Right renal cortex interstitium (tissue), 3 donors: ENCODE data around the gene SLC8A2. TPM values are rescaled to one million over a fixed set of nuclear protein-coding genes. Genes with fewer than 3 reads are reported as not detected.
"Not testable (repeated sequence)": the region's sequence is repeated elsewhere in the genome, so short reads cannot be mapped to it uniquely, and the experiment has no call there.

ENCODE experiments used
- DNase-seq, 3 donors: peaks; one replicate each; pipeline ENCODE4 v3.0.0-alpha.2; 2013; ENCODE audit warnings: low read depth in 3 of 3, low spot score in 2 of 3
- polyA plus RNA-seq, 3 donors: library from polyadenylated mRNA; unstranded; fragments of 120-200 nt; gene quantifications; one replicate each; pipeline ENCODE4 v1.2.1, GENCODE V29; 2013; ENCODE audit not compliant: insufficient read length in 3 of 3

Gene SLC8A2
- polyA plus RNA-seq, 3 donors = 0.07 to 0.28 (median 0.08) TPM

DNA sequence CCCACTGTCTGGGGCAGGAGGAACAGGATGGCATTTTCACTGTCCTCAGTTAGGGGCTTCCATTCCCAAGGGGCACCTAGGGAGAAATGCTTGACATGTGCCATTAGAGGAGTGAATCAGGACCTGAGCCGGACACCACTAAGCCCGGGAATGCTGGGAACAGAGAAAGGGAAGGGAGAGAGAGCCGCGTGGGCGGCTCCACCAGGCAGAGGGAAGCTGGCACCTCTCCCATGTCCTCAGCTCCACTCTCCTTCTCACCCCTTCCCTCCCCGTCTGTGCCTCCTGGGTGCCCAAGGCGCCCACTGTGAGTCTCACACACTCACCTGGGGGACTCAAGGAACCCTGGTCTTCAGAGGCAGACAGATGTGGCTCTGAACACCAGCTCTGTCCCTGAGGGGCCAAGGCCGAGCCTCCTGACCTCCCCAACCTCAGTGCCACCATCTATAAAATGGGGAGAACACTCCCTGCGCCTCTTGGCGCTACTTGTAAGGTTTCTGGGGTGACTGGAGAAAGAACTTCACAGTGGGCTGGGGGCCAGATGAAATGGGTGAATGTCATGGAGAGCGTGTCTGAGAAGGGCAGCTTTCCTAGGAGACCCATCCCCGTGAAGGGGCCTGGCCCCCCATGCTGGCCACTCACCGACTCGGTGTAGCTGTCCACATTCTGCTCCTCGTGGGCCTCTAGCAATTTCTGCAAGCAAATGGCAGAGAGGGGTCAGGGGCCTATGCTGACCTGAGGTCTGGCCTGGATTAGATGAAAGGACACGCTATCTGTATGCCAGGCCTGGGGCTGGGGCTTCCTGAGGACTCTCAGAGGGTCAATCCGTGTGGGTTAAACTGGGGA is 17.6 kb upstream of the SLC8A2 start:
- DNase-seq = no peak

DNA sequence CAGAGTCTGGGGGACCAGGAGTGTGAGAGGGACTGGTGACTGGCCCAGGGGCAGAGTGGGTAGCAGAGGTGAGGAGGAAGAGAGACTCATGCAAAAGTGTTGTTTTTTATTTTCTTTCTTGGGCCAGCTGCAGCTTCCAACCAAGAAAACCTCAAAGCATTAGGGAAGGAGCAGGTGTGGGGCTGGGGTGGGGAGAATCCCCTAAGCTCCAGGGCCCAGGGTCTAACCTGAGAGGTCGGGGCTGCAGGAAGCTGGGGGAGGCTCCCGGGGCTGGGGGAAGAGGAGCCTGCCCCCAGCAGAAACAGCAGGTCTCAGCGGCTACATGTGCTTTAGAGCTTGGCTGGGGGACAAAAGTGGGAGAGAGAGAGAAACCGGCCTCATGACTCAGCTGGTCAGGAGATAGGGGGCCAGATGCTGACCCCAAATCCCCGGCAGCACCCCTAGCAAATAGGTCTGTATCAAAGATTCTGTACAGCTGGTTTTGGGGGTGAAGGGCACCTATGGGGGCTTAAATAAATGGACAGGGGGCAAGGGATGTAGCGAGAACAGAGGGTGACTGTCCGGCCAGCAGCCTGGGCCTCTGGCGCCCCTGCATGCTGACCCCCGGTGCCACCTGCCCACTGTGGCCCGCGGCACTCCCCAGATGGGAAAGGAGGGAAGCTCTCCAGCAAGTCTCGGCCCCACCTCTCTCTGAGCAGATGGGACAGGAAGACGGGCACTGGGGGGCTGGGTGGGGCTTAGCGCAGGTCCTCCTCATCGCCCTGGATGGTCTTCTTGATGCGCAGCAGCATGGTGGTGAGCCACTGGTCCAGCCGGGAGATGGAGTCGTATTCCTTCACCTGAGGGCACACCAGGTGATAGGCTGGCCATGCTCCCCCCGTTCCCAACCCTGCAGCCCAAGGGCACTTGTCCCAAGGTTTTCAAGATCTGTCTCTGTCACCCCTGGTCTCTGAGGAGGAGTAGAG is 16.1 kb upstream of the SLC8A2 start:
- no peak for DNase-seq

DNA sequence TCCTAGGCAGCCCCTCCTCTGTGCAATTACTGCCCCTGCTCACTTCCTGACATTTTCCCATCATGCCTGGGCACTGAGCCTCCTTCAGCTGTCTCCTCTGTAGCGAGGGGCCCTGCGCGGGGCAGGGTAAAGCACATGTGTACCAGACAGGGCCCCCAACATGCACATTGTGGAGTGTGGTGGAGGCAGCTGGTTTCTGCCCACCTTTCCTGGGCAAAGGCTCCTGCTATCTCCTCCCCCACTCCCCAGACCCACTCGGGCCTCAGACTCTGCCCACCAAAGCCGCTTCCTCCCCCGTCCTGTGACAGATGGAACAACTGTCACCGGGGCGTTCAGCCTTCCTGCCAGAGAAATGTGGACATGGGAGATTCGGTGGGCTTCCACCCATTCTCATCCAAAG is 15.2 kb upstream of the SLC8A2 start:
- no peak for DNase-seq

DNA sequence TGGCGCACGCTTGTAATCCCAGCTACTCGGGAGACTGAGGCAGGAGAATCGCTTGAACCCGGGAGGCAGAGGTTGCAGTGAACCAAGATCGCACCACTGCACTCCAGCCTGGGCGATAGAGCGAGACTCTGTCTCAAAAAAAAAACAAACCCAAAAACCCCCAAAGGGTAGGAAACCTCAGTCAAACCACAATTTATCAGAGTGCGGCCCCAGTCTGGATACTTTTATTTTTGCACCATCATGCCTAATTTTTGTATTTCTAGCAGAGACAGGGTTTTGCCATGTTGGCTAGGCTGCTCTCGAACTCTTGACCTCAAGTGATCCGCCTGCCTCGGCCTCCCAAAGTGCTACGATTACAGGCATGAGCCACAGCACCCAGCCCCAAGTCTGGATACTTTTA is 14.5 kb upstream of the SLC8A2 start:
- not testable (repeated sequence) for DNase-seq

DNA sequence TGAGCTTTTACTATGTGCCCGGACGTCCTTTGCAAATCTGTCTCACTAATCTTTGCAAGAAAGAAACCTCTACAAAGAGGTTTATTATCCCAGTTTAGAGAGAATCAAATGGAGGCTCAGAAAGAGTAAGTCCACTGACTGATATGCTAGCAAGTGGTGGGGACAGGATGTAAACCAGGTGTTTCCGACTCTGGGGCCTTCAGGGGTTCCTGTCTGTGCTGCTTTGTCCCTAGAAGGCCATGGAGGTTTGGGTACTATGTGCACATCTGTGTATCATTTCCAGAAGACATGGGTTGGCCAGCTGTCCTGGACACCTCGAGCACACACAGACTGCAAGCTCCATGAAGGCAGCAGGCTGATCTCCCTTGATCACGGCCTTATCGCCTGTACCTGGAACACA is 13.5 kb upstream of the SLC8A2 start:
- DNase-seq = no peak

DNA sequence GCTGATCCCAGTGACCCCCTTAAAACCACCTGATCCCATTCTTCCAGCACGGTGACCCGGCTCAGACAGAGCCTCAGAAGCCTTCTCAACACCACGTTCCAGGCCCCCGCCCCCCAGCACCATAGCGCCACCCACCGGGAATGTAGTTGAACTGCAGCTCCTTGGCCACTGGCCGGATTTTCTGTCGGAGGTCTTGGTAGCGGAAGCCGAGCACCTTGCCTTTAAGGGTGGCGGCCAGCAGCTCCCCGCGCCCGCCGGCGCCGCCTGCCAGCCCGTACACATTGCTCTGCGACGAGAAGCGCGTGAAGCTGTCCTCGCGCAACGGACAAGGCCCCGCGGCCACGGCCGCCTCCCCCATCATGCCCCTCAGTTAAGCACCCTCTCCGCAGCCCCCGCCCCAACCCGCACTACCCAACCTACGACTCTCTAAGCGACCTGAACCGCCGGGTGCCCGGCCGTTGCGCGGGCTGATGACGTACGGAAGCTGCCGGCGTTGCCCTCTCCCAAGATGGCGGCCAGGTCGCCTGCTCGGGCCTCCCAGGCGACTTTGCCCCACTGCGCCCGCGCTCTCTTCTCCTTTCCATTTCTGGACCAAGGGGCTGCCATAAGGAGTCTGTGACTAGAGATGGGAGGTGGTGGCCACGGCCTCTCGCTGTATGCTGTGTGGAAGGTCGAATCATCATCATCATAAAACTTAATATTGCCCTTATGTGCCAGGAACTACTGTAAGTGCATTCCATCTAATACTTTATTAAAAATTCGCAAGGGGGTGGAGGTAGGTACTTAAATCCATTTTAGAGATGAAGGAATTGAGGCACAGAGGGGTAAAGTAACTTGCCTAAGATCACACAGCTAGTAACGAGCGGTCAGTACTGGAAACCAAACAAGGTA is 12.4 kb upstream of the SLC8A2 start, which contains the start of gene KPTN:
KPTN (minus strand) TSS at position 420 of the 891 bp plus-strand sequence; CDS start at position 361, 59 bp downstream.
- DNase-seq = peak; percentile 68 to 80 (median 76)

DNA sequence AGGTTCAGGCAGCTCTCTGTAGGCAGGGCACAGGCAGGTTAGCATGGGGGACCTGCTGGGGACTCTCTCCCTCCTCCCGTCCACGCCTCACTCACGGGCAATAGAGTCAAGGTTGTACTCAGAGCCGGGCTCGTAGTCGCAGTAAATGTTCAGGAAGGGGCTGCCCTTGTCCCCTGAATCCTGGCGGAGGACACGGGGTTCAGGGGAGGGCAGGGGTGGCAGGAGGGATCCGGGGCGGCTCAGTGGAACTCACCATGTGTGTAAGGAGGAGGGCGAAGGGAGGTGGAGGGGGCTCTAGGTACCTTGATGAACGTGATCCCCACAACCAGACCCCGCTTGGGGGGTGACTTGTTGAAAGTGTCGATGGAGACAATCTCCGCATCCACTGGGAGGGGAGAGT is 11.5 kb upstream of the SLC8A2 start:
- no peak for DNase-seq

DNA sequence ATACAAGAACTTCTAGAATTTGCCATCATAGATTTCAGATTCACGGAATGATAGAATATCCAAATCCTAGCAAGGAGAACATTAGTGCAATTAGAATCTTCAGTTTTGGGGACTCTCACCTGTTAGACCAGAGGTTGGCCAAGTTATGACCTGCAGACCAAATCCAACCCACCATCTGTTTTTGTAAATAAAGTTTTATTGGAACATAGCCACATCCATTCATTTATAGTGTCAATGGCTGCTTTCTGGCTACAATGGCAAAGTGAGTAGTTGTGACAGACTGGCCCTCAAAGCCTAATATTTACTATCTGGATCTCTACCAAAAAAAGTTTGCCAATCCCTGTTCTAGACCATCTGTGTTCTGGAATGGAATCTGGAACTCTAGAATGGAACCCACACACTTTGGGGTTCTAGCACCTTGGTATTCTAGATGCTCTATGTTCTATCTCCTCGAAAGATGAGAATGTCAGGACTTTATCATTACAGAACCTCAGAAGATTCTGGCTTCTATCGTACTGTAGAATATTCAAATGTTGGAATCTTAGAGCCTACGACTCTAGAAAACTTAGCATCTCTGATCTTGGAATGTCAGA is 9.9 kb upstream of the SLC8A2 start:
- no peak for DNase-seq

DNA sequence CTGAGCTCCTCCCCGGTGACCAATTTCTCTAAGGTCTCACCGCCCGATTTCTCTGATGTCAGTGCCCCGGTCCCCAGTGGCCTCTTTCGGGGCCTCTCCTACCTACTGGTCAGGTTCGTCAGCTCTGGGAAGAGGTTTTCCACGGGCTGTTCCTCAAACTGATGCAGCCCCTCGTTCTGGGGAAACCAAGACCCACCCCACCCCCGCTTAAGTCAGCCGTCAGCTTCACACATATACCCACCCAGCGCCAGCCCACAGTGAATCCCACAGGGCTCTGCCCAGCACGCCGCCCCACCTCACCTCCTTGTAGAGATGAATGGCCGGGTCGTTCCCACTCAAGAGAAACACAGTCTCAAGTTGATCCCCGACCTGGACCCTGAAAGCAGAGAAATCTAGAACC is 9.0 kb upstream of the SLC8A2 start:
- DNase-seq = no peak

DNA sequence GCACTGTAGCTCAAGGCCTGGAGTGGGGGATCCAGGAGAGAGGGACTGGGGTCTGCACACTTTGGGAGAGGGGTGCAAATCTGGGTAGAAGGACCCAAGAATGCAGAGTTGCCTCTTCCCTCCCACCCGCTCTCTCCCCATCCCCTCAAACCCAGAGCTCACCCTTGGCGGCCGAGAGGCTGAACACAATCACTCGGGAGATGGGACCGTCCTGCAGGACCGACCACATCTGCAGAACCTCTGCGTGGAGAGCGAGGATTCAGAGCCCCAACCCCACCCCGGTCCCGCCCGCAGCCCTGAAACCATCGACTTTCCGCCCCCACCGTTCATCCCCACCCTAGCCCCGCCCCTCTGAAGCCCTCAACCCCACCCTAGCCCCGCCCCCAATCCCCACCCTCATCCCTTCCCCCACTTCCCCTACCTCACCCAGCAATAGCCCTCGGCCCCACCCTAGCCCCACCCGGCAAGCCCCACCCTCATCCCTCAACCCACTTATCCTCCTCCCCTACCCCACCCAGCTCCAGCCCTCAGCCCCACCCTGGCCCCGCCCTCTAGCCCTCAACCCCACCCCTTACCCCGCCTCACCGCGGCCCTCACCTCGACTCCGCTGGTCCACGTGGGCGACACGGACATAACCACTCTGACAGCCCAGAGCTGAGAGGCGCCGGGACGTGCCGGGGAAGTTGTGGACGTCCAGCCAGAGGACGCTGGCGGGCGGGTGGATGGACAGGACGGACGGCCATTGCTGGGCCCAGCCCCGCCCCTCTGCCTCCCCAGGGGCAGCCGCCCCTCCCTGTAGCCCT is 8.2 kb upstream of the SLC8A2 start:
- DNase-seq = no peak

DNA sequence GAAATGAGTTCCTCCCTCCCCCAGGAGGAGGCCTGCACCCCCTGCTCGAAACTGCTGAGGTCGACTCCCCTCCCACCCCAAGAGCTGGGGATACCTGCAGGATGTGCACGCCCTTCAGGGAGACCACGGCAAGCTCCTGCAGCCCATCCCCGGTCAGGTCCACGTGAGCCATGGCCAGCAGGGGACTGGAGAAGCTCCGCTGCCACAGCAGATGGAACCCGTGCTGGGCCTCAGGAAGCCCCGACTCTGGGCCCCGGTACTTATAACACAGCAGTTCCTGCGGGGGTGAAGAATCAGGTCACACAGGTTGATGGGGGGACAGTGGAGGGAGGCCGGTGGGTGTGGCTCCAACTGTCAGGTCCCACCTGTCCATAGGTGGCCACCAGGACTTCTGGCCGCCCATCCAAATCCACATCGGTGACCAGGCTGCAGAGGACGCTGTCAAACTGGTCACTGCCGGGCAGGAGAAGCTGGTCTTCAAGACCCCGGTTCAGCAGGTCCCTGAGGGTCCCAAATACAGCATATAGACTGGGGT is 4.8 kb upstream of the SLC8A2 start:
- no peak for DNase-seq

DNA sequence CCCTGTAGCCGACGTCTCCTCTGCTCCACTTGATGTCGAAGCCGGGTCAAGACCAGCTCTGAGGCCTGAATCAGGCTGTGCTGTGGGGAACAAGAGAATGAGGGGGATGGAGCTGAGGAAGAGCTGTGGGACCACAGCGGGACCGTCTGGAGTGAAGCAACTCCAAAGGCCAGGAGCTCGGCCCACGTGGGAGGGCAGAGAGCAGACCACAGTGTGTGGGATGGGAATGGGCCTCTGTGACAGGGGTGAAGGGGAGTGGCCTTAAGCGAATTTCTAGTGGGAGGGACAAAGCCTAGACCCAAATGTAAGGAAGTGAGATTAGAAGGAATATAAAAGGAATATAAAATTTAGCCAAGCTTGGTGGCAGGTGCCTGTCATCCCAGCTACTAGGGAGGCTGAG is 3.8 kb upstream of the SLC8A2 start:
- DNase-seq = no peak

DNA sequence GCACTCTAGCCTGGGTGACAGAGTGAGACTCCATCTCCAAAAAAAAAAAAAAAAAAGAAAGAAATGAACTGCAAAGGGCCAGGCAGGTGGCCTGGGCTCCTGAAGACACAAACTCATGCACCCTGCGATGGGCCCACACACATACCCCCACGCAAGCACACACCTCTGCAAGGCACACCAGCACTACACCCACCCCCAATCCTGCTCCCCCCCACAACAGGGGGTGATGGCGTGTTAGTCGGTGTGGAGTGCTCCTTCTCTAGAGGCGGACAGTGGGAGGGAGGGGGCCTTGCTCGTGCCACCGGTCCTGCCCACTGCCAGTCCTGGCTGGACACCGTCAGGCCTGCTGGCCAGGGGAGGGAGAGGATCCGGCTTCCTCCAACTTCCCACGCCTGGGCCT is 1.6 kb upstream of the SLC8A2 start:
- no peak for DNase-seq

DNA sequence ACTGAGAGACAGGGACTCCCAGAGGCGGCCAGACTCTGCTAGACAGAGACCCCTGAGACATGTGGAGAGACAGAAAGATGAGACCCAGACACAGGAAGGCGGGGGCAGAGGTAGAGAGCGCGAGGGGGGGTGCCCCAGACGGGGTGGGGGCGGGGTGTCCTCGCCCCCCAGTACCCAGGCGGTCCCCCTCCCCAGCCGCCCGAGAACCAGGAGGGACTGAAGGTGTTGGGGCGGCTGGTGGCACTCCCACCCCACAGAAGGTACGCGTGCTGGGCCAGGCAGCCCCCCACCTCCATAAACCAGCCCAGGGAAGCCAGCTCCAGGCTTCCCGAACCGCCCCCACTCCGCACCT is 336 bp downstream of the SLC8A2 start:
- DNase-seq = no peak

DNA sequence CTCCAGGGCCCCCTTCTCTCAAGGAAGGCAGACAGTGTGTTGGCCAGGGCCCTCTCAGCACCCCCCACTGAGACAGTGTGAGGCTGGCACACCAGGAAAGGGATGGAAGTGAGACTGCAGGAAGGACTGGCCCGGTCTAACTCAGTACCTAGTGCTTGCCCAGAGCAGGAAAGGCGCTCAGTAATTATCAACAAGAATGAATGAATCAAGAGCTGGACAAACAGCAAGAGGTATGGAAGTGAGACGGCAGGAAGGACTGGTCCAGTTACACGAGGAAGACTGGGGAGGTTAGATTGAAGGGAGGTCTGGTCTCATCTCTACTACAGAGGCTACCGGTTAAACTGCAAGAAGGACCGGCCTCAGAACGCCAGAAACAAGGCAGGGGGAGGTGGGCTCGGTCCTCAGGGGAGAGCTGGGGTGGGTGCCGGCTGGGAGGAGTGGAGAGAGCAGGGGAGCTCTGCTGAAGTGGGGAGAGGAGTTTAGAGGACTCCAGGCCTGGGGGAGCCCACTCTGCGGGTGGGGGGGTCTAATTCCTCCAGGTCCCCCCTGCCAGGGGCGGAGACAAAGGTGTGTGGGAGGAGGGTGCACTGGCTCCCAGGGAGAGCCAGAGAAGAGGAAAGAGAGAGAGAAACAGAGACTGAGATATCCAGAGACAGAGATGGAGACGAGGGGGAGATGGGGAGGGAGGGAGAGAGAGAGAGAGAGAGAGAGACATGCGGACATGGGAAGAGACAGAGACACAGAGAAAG is 1.1 kb downstream of the SLC8A2 start:
- DNase-seq = no peak

DNA sequence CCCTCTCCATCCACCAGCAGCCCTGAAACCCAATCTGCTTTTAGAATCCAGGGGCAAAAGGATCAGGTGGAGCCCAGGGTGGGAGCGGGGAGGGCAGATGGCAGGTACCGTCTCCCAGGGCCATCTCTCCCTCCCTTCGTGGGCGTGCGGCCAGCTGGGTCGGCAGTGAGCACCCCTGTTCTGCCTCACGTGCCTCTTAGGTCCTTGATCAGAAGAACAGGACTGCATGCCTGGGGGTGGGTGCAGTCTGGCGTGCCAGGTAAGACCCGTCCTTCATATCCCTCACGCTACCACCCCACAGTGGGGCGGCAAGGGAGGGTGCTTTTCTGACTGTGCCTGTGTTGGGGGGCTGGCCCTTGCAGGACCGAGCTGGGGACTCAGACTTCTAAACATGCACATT is 2.0 kb downstream of the SLC8A2 start:
- DNase-seq = no peak

DNA sequence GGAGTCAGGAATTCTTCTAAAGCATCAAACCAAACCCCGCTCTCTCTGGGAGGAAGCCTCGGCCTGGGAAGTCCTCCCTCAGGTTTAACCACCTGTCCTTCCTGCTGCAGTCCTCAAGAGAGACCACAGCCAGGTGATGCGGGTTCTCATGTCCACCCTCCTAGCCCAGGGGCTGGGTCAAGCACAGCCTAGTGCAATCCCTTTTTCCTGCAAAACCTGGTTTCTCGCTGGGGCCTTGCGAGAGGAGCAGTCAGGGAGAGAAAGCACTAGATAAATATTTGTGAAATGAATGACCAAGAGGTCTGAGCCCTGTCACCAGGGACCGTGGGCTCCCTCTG is 2.4 kb downstream of the SLC8A2 start:
- DNase-seq = no peak

DNA sequence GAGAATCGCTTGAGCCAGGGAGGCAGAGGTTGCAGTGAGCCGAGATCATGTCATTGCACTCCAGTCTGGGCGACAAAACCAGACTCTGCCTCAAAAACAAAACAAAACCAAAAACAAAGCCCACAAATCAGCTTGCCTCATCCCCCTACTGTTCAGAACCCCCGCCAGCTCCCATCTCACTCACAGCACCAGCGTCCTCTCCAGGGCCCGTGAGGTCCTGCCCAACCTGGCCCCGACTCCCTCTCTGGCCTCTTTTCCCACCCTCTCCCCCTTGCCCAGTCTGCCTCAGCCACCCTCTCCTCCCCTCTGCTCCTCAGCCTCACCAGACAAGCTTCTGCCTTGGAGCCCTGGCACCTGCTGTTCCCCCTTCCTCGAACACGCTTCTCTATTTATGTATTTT is 3.8 kb downstream of the SLC8A2 start:
- DNase-seq = no peak

DNA sequence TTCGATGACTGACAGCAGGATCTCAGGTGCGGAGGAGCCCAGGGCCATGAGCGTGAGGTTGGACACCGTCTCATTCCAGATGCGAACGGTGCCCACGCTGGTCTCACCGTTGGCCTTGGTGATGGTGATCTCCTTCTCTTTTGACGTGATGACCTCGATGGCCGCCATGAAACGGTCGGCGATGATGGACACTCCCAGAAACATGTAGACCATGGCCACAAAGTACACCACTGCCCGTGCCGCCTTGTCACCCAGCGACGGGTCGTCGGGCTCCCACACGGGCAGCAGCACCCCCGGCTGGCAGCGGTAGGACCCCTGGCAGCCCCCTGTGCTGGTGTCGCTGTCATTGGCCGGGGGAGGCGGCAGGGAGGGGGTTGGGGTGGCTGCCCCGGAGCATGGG is 5.7 kb downstream of the SLC8A2 start:
- DNase-seq = no peak
